BLaER1 treated with 17β-estradiol and CSF1 and Interleukin-3, amounts not matched to agents 10 nM and 100 nM (cell line): ENCODE measurements around the gene SIGLEC10.
A peak's percentile ranks its signal among the peaks of the same experiment; 100 is the strongest.

Experiments used
- H3K27ac ChIP-seq, 11 experiments: shearing (Covaris generic); formaldehyde crosslinking; 2 replicates each; pipeline ENCODE4 v1.8.1; 2022
- H3K27me3 ChIP-seq, 11 experiments: shearing (Covaris generic); formaldehyde crosslinking; 2 replicates each; pipeline ENCODE4 v1.8.1; 2022
- H3K36me3 ChIP-seq, 11 experiments: shearing (Covaris generic); formaldehyde crosslinking; 2 replicates each; pipeline ENCODE4 v1.8.1; 2022
- H3K4me1 ChIP-seq, 10 experiments: shearing (Covaris generic); formaldehyde crosslinking; 2 replicates each; pipeline ENCODE4 v1.8.1; 2022
- H3K4me2 ChIP-seq, 11 experiments: shearing (Covaris generic); formaldehyde crosslinking; 2 replicates each; pipeline ENCODE4 v1.8.1; 2022
- H3K4me3 ChIP-seq, 10 experiments: shearing (Covaris generic); formaldehyde crosslinking; 2 replicates each; pipeline ENCODE4 v1.8.1; 2022
- H3K9ac ChIP-seq, 11 experiments: shearing (Covaris generic); formaldehyde crosslinking; 2 replicates each; pipeline ENCODE4 v1.8.1; 2022
- H3K9me3 ChIP-seq, 11 experiments: shearing (Covaris generic); formaldehyde crosslinking; replicated peaks in 1 of 11; 2 replicates each; pipeline ENCODE4 v1.8.1; 2022
- H4K20me1 ChIP-seq, 11 experiments: shearing (Covaris generic); formaldehyde crosslinking; 2 replicates each; pipeline ENCODE4 v1.8.1; 2022
- Cebpa-rat ChIP-seq, 11 experiments: shearing (Covaris generic); IDR thresholded peaks; 2 replicates each; pipeline ENCODE4 v1.8.1; 2022

SIGLEC10 gene

GRCh38 chr19:51364200-51365106 is 53.0 kb downstream of the SIGLEC10 start:
- H3K36me3 ChIP-seq: peaks cover 0 to 5% (median 0%) of the 10 kb centered on the region in 11 experiments; a peak in 1 of 22 replicates
- peaks cover 49 to 61% (median 55%) of the 10 kb centered on the region in 10 experiments for H3K4me1 ChIP-seq
- H3K9me3 ChIP-seq: no peaks in the 10 kb centered on the region
- peaks cover 0 to 6% (median 0%) of the 10 kb centered on the region in 11 experiments; a peak in 3 of 22 replicates for H4K20me1 ChIP-seq
- peak overlapping the region in 7 of 11 experiments; percentile 6 to 39 (median 24); a peak in 6 of 22 replicates for H3K27ac ChIP-seq
- no peak for TF ChIP-seq Cebpa-rat (IDR thresholded peaks at IDR 0.05)
- peak overlapping the region; percentile 80 to 99 (median 94) for H3K4me2 ChIP-seq
- H3K9ac ChIP-seq: peak overlapping the region in 9 of 11 experiments; percentile 19 to 51 (median 43); a peak in 12 of 22 replicates
- H3K27me3 ChIP-seq: no peaks in the 10 kb centered on the region
- no peak overlapping the region; a peak in 2 of 20 replicates for H3K4me3 ChIP-seq

DNA sequence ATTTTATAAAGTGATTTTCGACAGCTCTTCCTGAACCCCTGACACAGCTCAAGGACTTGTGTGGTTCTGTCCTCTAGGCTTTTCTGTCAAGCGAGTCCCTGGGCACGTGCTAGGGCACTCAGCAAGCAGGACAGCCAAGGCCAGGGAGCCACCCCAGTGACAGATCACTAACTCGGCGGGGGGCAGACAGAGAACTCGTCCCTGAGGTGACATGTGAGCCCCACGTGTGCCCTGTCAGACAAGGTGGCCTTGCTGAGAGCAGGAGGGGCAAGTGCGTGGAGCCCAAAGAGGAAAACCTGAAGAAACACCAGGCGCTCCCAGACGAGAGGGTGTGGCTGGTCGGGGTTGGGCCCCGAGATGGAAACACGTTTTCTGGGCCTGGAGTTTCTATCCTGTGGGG is 56.2 kb downstream of the SIGLEC10 start:
- H3K4me1 ChIP-seq: peaks cover 39 to 57% (median 46%) of the 10 kb centered on the region in 10 experiments
- H3K9ac ChIP-seq: 0 out of 22 replicates have a peak overlapping the region, but pooled peaks of 2 of the 11 experiments have one; percentile 9 to 19
- peaks cover 0 to 9% (median 0%) of the 10 kb centered on the region in 11 experiments; a peak in 3 of 22 replicates for H4K20me1 ChIP-seq
- TF ChIP-seq Cebpa-rat (IDR thresholded peaks at IDR 0.05): no peak
- H3K36me3 ChIP-seq: peaks cover 0 to 12% (median 3%) of the 10 kb centered on the region in 11 experiments; a peak in 9 of 22 replicates
- H3K9me3 ChIP-seq: no peaks in the 10 kb centered on the region
- H3K4me3 ChIP-seq: no peak overlapping the region
- H3K27me3 ChIP-seq: no peaks in the 10 kb centered on the region
- peak overlapping the region in 3 of 11 experiments; percentile 2 to 28 (median 25); a peak in 2 of 22 replicates for H3K27ac ChIP-seq
- no peak overlapping the region; a peak in 1 of 22 replicates for H3K4me2 ChIP-seq
